ENCODE results near the gene HAT1. TPM values are rescaled to one million over a fixed set of nuclear protein-coding genes. Genes with fewer than 3 reads are reported as not detected.

The HAT1 gene, protein sequence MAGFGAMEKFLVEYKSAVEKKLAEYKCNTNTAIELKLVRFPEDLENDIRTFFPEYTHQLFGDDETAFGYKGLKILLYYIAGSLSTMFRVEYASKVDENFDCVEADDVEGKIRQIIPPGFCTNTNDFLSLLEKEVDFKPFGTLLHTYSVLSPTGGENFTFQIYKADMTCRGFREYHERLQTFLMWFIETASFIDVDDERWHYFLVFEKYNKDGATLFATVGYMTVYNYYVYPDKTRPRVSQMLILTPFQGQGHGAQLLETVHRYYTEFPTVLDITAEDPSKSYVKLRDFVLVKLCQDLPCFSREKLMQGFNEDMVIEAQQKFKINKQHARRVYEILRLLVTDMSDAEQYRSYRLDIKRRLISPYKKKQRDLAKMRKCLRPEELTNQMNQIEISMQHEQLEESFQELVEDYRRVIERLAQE
- 10 to 100 TPM; 22.8 to 92.1 (median 42.2) TPM for total RNA-seq

DNA sequence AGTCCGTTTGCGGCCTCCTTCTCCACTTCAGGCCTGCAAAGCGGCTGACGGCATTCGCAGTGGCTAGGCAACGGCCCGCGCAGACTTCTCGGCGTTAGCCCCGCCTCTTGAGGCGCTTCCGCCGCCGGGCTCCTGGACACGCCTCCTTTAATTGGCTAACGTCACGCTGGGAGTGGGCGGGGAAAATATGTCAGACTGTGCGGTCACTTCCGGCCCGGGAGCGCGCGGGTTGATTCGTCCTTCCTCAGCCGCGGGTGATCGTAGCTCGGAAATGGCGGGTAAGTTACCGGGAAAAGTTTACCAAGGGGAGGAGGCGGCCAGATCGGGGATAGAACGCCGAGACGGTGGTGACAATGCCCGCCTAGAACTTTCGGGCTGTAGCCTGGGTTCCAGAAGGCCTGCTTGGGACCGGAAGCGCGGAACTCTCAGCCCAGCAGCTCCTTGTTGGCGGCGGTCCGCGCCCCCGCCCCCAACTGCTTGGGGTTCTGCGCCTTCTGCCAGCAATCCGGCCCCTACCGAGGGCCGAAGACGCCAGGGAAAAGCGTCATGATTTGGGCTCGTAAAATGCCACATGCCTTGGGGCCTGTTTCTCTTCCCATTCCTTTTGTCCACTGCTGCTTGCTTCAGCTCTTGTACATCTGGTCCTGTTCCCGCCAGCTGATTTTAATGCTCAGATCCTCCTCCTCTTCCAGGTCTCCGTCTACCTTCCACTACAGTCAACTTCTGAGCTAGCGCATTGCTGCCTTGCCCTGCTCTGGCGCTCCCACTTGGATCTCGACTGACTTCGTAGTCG, at the start of gene HAT1:
Gene HAT1, plus strand, starts transcription at position 232 of the 793 bp plus-strand sequence. Its CDS starts 40 bp downstream, at position 272.
- in situ Hi-C loops (cut with MboI; ENCODE audit: low pct_unique_long_range_greater_than_20kb in 2 of 9, low sequenced_read_pairs in 9 of 9, unreplicated experiment in 9 of 9) = no loop called here
- Histone ChIP-seq H3K4me1 (replicated peaks in 1 of 2) (peaks cover 7 to 15% of the 10 kb centered on the region in 2 donors), H3K4me3 (peak within 1 kb of the TSS; percentile 63 to 76 (median 68)), H3K27ac (peak within 1 kb of the TSS; percentile 52 to 77)
- peak; percentile 90 to 99 (median 97) for ATAC-seq (replicated peaks in 6 of 8)
- 0 to 20% (median 1%) methylated on average over 2 to 30 of the region's 61 CpGs; no CpG with 5 or more reads in 1 of the 10 experiments for WGBS, 10 experiments

GRCh38 chr2:171874517-171874916, 47.7 kb upstream of the HAT1 start:
- 86 to 100% (median 100%) methylated on average over 1 of the region's 1 CpG; no CpG with 5 or more reads in 4 of the 10 experiments for WGBS, 10 experiments
- Histone ChIP-seq H3K4me1 (replicated peaks in 1 of 2) (peaks cover 4 to 15% of the 10 kb centered on the region in 2 donors), H3K27ac (no peak overlapping the region), H3K4me3 (no peak overlapping the region)
- no peak for ATAC-seq (replicated peaks in 6 of 8)
- in situ Hi-C loops (cut with MboI; ENCODE audit: low pct_unique_long_range_greater_than_20kb in 2 of 9, low sequenced_read_pairs in 9 of 9, unreplicated experiment in 9 of 9) = no loop called here

DNA sequence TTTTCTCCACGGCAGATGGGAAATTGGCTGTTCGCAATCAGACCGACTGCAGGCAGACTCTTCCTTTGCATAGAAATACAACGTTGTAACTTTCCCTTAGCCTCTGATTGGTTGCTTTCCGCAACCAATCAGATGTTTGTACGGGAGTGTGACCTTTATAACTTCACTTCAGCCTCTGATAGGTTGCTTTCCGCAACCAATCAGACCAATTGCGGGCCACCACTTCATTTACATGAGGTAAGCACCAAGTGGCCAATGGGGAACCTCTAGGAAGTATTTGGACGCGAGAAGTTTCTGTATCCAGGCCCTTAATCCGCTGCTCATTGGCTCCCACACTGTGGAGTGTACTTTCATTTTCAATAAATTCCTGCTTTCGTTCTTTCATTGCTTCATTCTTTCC, 47.3 kb upstream of the HAT1 start:
- H3K4me3 ChIP-seq = no peak overlapping the region
- H3K27ac ChIP-seq = no peak overlapping the region
- ATAC-seq (replicated peaks in 6 of 8) = no peak
- peaks cover 7 to 17% of the 10 kb centered on the region in 2 donors for H3K4me1 ChIP-seq (replicated peaks in 1 of 2)
- WGBS, 10 experiments = 25 to 100% (median 90%) methylated on average over 1 to 9 of the region's 12 CpGs; no CpG with 5 or more reads in 1 of the 10 experiments
- in situ Hi-C loops (cut with MboI; ENCODE audit: low pct_unique_long_range_greater_than_20kb in 2 of 9, low sequenced_read_pairs in 9 of 9, unreplicated experiment in 9 of 9) = no loop called here

DNA sequence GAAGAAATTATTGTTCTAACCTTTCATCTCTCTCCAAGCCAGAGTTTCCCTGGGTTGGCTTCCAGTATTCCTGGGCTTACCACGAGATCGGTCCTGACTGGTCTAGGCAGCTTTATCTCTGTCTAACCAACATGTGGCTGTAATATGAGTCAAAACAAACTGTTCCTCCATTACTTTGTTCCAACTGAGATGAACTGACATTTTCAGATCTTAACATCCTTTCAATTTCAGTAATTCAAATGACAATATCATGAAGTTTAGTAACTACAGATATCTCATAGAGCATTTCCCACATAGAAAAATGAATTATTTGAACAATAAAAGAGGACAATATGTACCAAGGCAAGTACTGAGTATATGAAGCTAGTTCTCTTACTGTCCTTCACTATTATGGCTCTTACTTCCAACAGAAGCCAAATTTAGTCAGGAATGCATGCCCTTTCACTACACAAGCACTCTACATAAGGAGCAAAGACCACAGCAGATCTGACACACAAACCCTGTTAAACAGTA, 43.7 kb upstream of the HAT1 start:
- in situ Hi-C loops (cut with MboI; ENCODE audit: low pct_unique_long_range_greater_than_20kb in 2 of 9, low sequenced_read_pairs in 9 of 9, unreplicated experiment in 9 of 9) = no loop called here

GRCh38 chr2:171879865-171880264, 42.4 kb upstream of the HAT1 start:
- Histone ChIP-seq H3K4me1 (replicated peaks in 1 of 2) (peaks cover 7 to 17% of the 10 kb centered on the region in 2 donors), H3K27ac (no peak overlapping the region), H3K4me3 (no peak overlapping the region)
- no peak for ATAC-seq (replicated peaks in 6 of 8)
- 89 to 100% (median 95%) methylated on average over 1 of the region's 1 CpG; no CpG with 5 or more reads in 4 of the 10 experiments for WGBS, 10 experiments
- in situ Hi-C loops (cut with MboI; ENCODE audit: low pct_unique_long_range_greater_than_20kb in 2 of 9, low sequenced_read_pairs in 9 of 9, unreplicated experiment in 9 of 9) = no loop called here

More for the DNA sequence above, 43.7 kb upstream of the HAT1 start:
- Histone ChIP-seq H3K27ac (peak overlapping the region in 1 of 2 donors; percentile 2), H3K4me1 (replicated peaks in 1 of 2) (peaks cover 7 to 17% of the 10 kb centered on the region in 2 donors), H3K4me3 (no peak overlapping the region)
- 10 to 90% (median 50%) methylated on average over 1 to 2 of the region's 2 CpGs; no CpG with 5 or more reads in 3 of the 10 experiments for WGBS, 10 experiments
- ATAC-seq (replicated peaks in 6 of 8) = peak; percentile 41 to 85 (median 66)

DNA sequence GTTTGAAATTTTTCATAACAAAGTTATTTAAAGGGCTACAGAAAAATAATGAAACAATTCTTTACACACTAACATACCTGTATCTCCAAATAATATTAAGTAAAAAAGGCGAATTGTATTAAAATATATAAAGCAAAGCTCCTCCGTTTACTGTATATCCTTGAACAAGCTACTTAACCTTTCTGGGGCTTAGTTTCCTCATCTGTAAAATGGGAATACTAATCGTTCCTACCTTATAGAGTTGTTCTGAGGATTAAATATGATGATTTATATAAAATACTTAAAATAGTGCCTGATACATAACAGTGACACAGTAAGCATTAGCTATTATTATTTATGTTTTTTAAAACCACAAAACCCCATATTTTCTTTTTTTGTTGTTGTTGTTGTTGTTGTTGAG, 41.5 kb upstream of the HAT1 start:
- WGBS, 10 experiments = 81 to 100% (median 94%) methylated on average over 2 to 3 of the region's 3 CpGs
- no peak overlapping the region for H3K4me3 ChIP-seq
- in situ Hi-C loops (cut with MboI; ENCODE audit: low pct_unique_long_range_greater_than_20kb in 2 of 9, low sequenced_read_pairs in 9 of 9, unreplicated experiment in 9 of 9) = no loop called here
- H3K4me1 ChIP-seq (replicated peaks in 1 of 2) = peaks cover 7 to 17% of the 10 kb centered on the region in 2 donors
- no peak overlapping the region for H3K27ac ChIP-seq
- no peak for ATAC-seq (replicated peaks in 6 of 8)

DNA sequence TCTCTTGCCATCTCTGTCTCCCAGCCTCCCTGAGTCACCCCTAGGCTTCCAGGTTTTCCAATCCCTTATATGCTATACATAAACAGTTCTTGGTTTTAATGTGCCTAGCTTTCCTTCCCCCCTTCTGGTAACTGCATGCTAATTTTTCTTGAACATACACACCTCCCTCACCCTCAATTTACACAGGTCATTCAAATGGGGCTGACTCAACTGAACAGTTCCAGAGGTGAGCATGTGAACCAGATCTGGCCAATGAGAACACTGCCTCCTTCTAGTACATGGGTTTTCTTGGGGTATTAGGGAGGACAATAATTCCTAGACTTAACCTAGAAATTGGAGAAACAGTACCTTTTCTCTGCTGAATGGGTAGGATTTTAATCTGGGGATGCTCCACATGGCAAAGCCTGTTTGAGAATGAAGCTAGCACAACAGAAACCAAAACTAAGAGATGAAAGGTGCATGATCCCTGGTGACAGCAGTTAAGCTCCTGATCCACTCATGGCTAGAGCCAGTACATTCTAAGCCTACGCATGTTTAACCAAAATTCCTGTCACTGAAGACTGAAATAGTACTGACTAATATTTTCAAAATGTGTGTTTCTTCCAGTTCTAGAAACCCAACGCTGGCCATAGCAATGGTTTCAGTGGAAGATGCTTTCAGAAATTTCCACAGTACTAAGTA, 40.0 kb upstream of the HAT1 start:
- peak in 3 of 8 experiments; percentile 57 to 85 (median 85) for ATAC-seq (replicated peaks in 6 of 8)
- no peak overlapping the region for H3K4me3 ChIP-seq
- no peak overlapping the region for H3K27ac ChIP-seq
- in situ Hi-C loops (cut with MboI; ENCODE audit: low pct_unique_long_range_greater_than_20kb in 2 of 9, low sequenced_read_pairs in 9 of 9, unreplicated experiment in 9 of 9) = no loop called here
- H3K4me1 ChIP-seq (replicated peaks in 1 of 2) = peaks cover 9 to 17% of the 10 kb centered on the region in 2 donors
- whole genome bisulfite sequencing, 10 experiments = 56 to 100% (median 94%) methylated on average over 1 to 2 of the region's 2 CpGs; no CpG with 5 or more reads in 3 of the 10 experiments

GRCh38 chr2:171883275-171883893, 38.9 kb upstream of the HAT1 start:
- in situ Hi-C loops (cut with MboI; ENCODE audit: low pct_unique_long_range_greater_than_20kb in 2 of 9, low sequenced_read_pairs in 9 of 9, unreplicated experiment in 9 of 9) = no loop called here
- Histone ChIP-seq H3K4me1 (replicated peaks in 1 of 2) (peaks cover 15 to 19% of the 10 kb centered on the region in 2 donors), H3K27ac (no peak overlapping the region), H3K4me3 (no peak overlapping the region)
- ATAC-seq (replicated peaks in 6 of 8) = no peak
- 83 to 100% (median 92%) methylated on average over 1 to 3 of the region's 5 CpGs for WGBS, 10 experiments

DNA sequence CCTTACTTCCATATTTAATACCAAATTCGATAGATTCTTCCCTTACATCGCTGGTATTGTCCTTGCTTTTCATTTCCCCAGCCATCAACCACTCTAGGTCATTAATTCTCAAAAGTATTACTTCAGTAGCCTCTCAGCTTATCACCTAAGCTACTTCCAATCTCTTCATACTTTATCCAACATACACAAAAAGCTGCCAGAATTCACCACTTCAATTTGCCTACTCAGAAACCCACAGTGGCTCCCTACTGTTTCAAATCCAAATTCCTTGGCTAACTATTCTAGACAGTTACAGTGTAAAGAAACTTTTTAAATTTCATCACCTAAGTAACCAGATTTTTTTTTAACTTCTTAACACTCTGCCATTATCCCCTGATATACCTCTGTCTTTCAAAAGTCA, 32.9 kb upstream of the HAT1 start:
- peaks cover 7 to 28% of the 10 kb centered on the region in 2 donors for H3K4me1 ChIP-seq (replicated peaks in 1 of 2)
- WGBS, 10 experiments = 88 to 100% (median 98%) methylated on average over 2 of the region's 2 CpGs
- in situ Hi-C loops (cut with MboI; ENCODE audit: low pct_unique_long_range_greater_than_20kb in 2 of 9, low sequenced_read_pairs in 9 of 9, unreplicated experiment in 9 of 9) = no loop called here

DNA sequence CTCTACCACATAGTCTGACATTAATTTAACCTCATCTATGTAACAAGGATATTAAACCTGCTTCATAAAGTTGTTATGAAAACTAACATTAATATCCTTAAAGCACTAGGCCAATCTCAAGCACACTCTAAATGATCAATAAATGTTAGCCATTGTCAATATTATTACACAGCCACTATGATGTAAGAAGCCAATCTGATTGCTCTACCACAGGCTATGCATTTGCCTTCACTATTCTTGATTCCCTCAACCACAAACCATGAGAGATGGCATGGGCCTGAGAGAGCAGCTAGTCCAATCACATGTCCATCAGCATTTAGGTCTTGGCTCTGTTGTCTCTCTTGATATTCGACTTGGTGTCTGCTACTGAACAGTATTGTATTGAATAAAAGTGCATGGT, 32.5 kb upstream of the HAT1 start:
- in situ Hi-C loops (cut with MboI; ENCODE audit: low pct_unique_long_range_greater_than_20kb in 2 of 9, low sequenced_read_pairs in 9 of 9, unreplicated experiment in 9 of 9) = no loop called here
- ATAC-seq (replicated peaks in 6 of 8) = no peak
- no peak overlapping the region for H3K27ac ChIP-seq
- no peak overlapping the region for H3K4me3 ChIP-seq
- H3K4me1 ChIP-seq (replicated peaks in 1 of 2) = peaks cover 7 to 32% of the 10 kb centered on the region in 2 donors
- WGBS, 10 experiments = 0 to 100% (median 76%) methylated on average over 1 of the region's 1 CpG; no CpG with 5 or more reads in 2 of the 10 experiments

More for the DNA sequence above, 32.9 kb upstream of the HAT1 start:
- no peak for ATAC-seq (replicated peaks in 6 of 8)
- H3K27ac ChIP-seq = no peak overlapping the region
- no peak overlapping the region for H3K4me3 ChIP-seq

DNA sequence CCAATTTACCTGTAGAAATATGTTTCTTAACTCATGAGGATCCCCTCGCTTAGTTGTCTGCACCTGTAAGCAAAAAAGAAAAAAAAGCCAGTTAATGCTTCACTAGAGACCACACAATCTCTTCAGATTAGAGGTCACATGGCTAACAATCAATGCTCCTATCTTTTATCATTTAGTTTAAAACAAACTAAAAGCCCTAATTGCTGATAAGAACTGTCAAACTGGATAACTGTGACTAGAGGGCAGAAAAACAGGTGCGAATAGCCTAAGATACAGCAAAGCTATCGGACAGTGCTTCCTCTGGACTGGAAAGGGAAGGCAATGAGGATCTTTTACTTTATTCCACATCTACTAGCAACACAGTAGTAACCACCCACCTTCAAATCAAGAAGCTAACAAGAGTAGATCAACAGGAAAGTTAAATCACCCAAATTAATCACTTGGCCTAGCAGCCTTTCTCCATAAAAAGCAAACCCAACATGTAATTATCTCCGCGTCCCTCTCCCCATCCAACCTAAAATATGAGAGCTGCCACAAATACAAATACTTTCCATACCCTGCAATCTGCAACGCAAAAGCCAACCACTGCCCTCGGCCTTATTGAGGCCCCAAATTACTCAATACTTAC, 29.0 kb upstream of the HAT1 start:
- Histone ChIP-seq H3K4me1 (replicated peaks in 1 of 2) (peaks cover 7 to 22% of the 10 kb centered on the region in 2 donors), H3K4me3 (peak overlapping the region; percentile 49 to 94 (median 76)), H3K27ac (peak overlapping the region; percentile 52 to 61)
- WGBS, 10 experiments = 17 to 100% (median 41%) methylated on average over 1 to 6 of the region's 7 CpGs
- ATAC-seq (replicated peaks in 6 of 8) = peak in 1 of 8 experiments; percentile 7
- in situ Hi-C loops (cut with MboI; ENCODE audit: low pct_unique_long_range_greater_than_20kb in 2 of 9, low sequenced_read_pairs in 9 of 9, unreplicated experiment in 9 of 9) = no loop called here

Measured in motor neuron (in vitro differentiated cells).